K562 (cell line): ENCODE data around the gene UCKL1. TPM values are rescaled to one million over a fixed set of nuclear protein-coding genes. Genes with fewer than 3 reads are reported as not detected.

Experiments used
- CEBPB ChIP-seq: fragments of 450-650 bp; IDR thresholded peaks from 2 replicates; pipeline ENCODE4 v1.6.1; 2016; ENCODE audit warnings: missing genetic modification characterization, missing compliant biosample characterization
- DMBX1 ChIP-seq: fragments of 250-450 bp; sonication (Bioruptor Pico); IDR thresholded peaks from 2 replicates; pipeline ENCODE4 v1.8.0; 2022; ENCODE audit warnings: inconsistent platforms, mild to moderate bottlenecking, moderate library complexity, borderline replicate concordance
- PTBP1 ChIP-seq: fragments of 200-400 bp; formaldehyde crosslinking; IDR thresholded peaks from 2 replicates; pipeline ENCODE4 v1.6.1; 2017; ENCODE audit warnings: low read depth, low read length
- RBBP5 ChIP-seq: fragments of 200-600 bp; sonication (generic); IDR thresholded peaks from 2 replicates; pipeline ENCODE4 v1.6.1; 2012; ENCODE audit warnings: borderline replicate concordance, mild to moderate bottlenecking, low read length, control low read depth, inconsistent platforms; ENCODE audit not compliant: insufficient read depth, poor library complexity, severe bottlenecking
- RFX5 ChIP-seq: IDR thresholded peaks from 2 replicates; pipeline ENCODE4 v1.6.1; 2011; ENCODE audit warnings: low read depth, mild to moderate bottlenecking, improper control_type of control experiment, low read length
- RNF219 ChIP-seq: fragments of 250-450 bp; sonication (Bioruptor Pico); IDR thresholded peaks from 2 replicates; pipeline ENCODE4 v1.5.0; 2022; ENCODE audit warnings: mild to moderate bottlenecking
- RREB1 ChIP-seq: fragments of 250-450 bp; sonication (Bioruptor Pico); IDR thresholded peaks from 2 replicates; pipeline ENCODE4 v1.4.0; 2020
- SIN3A ChIP-seq, 2 experiments: fragments of 150-350 bp in 1 of 2; IDR thresholded peaks; 2 replicates each; pipeline ENCODE4 v1.6.1; 2011 to 2016; ENCODE audit warnings: borderline replicate concordance in 2 of 2, low read depth in 2 of 2, low read length in 2 of 2, mild to moderate bottlenecking in 2 of 2, moderate library complexity in 2 of 2; ENCODE audit not compliant: control insufficient read depth in 1 of 2
- SRF ChIP-seq, 2 experiments: fragments of 250-450, 450-650 bp in 1 of 2; sonication (Bioruptor Pico) in 1 of 2; sonication (generic) in 1 of 2; formaldehyde crosslinking; IDR thresholded peaks; 2 replicates each; pipeline versions ENCODE4 v1.5.0 to v1.5.1; 2020 to 2022; ENCODE audit warnings: mild to moderate bottlenecking in 1 of 2, missing genetic modification reagents in 1 of 2
- TSHZ1 ChIP-seq: fragments of 250-450 bp; sonication (Bioruptor Pico); IDR thresholded peaks from 2 replicates; pipeline ENCODE4 v1.4.0; 2020; ENCODE audit warnings: mild to moderate bottlenecking, moderate library complexity
- ZNF551 ChIP-seq: fragments of 250-450 bp; sonication (Bioruptor Pico); IDR thresholded peaks from 2 replicates; pipeline ENCODE4 v1.5.0; 2021; ENCODE audit warnings: mild to moderate bottlenecking, moderate library complexity
- ZNF639 ChIP-seq, 2 experiments: fragments of 200-800 bp in 1 of 2; sonication (Bioruptor generic) in 1 of 2; sonication (generic) in 1 of 2; formaldehyde crosslinking in 1 of 2; IDR thresholded peaks in 1 of 2; conservative IDR thresholded peaks in 1 of 2; 2 replicates each; pipeline versions ENCODE4 v1.5.0 to v1.6.1; 2016 to 2020; ENCODE audit warnings: missing compliant biosample characterization in 1 of 2, missing genetic modification characterization in 1 of 2, missing genetic modification reagents in 1 of 2
- polyA plus RNA-seq, 8 experiments: library from polyadenylated mRNA; depleted of rRNA in 4 of 8; stranded (reverse) in 5 of 8; unstranded in 3 of 8; fragments of >200 nt; fragmentation: Nextera tagmentation in 2 of 8; fragmentation: Illumina TruSeq in 1 of 8; extraction: Ambion mirVana in 2 of 8; extraction: Trizol in 1 of 8; gene quantifications; 2 replicates each; pipeline versions ENCODE4 v1.2.1 to v1.2.3, GENCODE V29; 2011 to 2014; ENCODE audit warnings: inconsistent platforms in 1 of 8, missing spikeins in 1 of 8
- total RNA-seq, 7 experiments: library from RNA; depleted of rRNA in 6 of 7; stranded (reverse); fragments of >200 nt in 6 of 7; fragmentation: Illumina TruSeq in 2 of 7; extraction: Trizol in 2 of 7; gene quantifications; 2 replicates each; pipeline versions ENCODE4 v1.2.1 to v1.2.3, GENCODE V29; 2011 to 2021; ENCODE audit warnings: low replicate concordance in 1 of 7

UCKL1 gene
- total and polyA plus RNA-seq, 9 of the 15 experiments (the other 6 are each of a cell fraction or from before 2014, with no cell fraction given): 3.1 to 52.8 (median 24.2) TPM

GRCh38 chr20:63957004-63957689, 931 bp upstream of the UCKL1 start (continued):
- TF ChIP-seq RBBP5 (no peak), RFX5 (no peak), CEBPB (tag) (no peak), RREB1 (CRISPR knock-in tag) (no peak), RNF219 (no peak), TSHZ1 (no peak), SRF (CRISPR knock-in tag; IDR thresholded peaks at IDR 0.05) (no peak), PTBP1 (no peak), ZNF551 (CRISPR knock-in tag) (no peak), SIN3A (IDR thresholded peaks at IDR 0.05; ENCODE audit: borderline replicate concordance in 2 of 2, control insufficient read depth in 1 of 2, low read depth in 2 of 2, low read length in 2 of 2) (0 out of 4 replicates have a peak, but pooled peaks have one; percentile 2 to 42), ZNF639 (CRISPR knock-in tag; conservative IDR thresholded peaks at IDR 0.05 in 1 of 2, IDR thresholded peaks at IDR 0.05 in 1 of 2) (no peak), DMBX1 (CRISPR knock-in tag) (no peak)
